Neural cell (in vitro differentiated cells): ENCODE measurements around the gene SPDYE1. TPM values are rescaled to one million over a fixed set of nuclear protein-coding genes. Genes with fewer than 3 reads are reported as not detected.
"Not testable (repeated sequence)": the region's sequence is repeated elsewhere in the genome, so short reads cannot be mapped to it uniquely, and the experiment has no call there.

Experiments used
- H2AFZ ChIP-seq: fragments of 200-600, 300-800 bp; sonication (generic), shearing (Covaris generic); 2 replicates; pipeline ENCODE4 v1.6.0; 2014; ENCODE audit warnings: low read depth, mild to moderate bottlenecking, antibody characterized with exemption, low read length, moderate library complexity
- H3F3A ChIP-seq: fragments of 200-600 bp; shearing (Covaris generic); 2 replicates; pipeline ENCODE4 v1.6.1; 2016; ENCODE audit warnings: mild to moderate bottlenecking, moderate library complexity, mixed read lengths, antibody characterized with exemption, low read length; ENCODE audit not compliant: insufficient read depth, poor library complexity, severe bottlenecking
- H3K27ac ChIP-seq: fragments of 200-600, 300-800 bp; sonication (generic), shearing (Covaris generic); 2 replicates; pipeline ENCODE4 v1.5.1; 2014; ENCODE audit warnings: mild to moderate bottlenecking, low read length, moderate library complexity
- H3K27me3 ChIP-seq: fragments of 300-800, 200-600 bp; sonication (generic), shearing (Covaris generic); 2 replicates; pipeline ENCODE4 v1.6.0; 2014; ENCODE audit warnings: mild to moderate bottlenecking, low read depth, low read length, moderate library complexity; ENCODE audit not compliant: insufficient read depth
- H3K36me3 ChIP-seq: fragments of 300-800, 200-600 bp; sonication (generic), shearing (Covaris generic); 2 replicates; pipeline ENCODE4 v1.5.1; 2014; ENCODE audit warnings: mild to moderate bottlenecking, antibody characterized with exemption, low read length, moderate library complexity; ENCODE audit not compliant: insufficient read depth
- H3K4me2 ChIP-seq: fragments of 300-800, 200-600 bp; sonication (generic), shearing (Covaris generic); 2 replicates; pipeline ENCODE4 v1.6.0; 2014; ENCODE audit warnings: mild to moderate bottlenecking, low read length
- H3K4me3 ChIP-seq: fragments of 300-800, 200-600 bp; sonication (generic), shearing (Covaris generic); 2 replicates; pipeline ENCODE4 v1.5.1; 2014; ENCODE audit warnings: mild to moderate bottlenecking, low read length, moderate library complexity
- H3K79me2 ChIP-seq: fragments of 200-600 bp; shearing (Covaris generic); replicated peaks from 2 replicates; pipeline ENCODE4 v1.6.0; 2014; ENCODE audit warnings: mild to moderate bottlenecking, low read length, moderate library complexity; ENCODE audit not compliant: insufficient read depth
- H3K9ac ChIP-seq: fragments of 300-800, 200-600 bp; sonication (generic), shearing (Covaris generic); 2 replicates; pipeline ENCODE4 v1.6.1; 2016; ENCODE audit warnings: mild to moderate bottlenecking, low read length, mixed read lengths
- H3K9me2 ChIP-seq: fragments of 200-600 bp; shearing (Covaris generic); 2 replicates; pipeline ENCODE4 v1.6.1; 2016; ENCODE audit warnings: mild to moderate bottlenecking, low read length, mixed read lengths; ENCODE audit not compliant: insufficient read depth
- H3K9me3 ChIP-seq: fragments of 200-600, 300-800 bp; sonication (generic), shearing (Covaris generic); 2 replicates; pipeline ENCODE4 v1.6.1; 2016; ENCODE audit warnings: mild to moderate bottlenecking, mixed run types, low read length, moderate library complexity, mixed read lengths
- H4K20me1 ChIP-seq: fragments of 200-600 bp; shearing (Covaris generic); 2 replicates; pipeline ENCODE4 v1.6.1; 2016; ENCODE audit warnings: mild to moderate bottlenecking, mixed run types; ENCODE audit not compliant: insufficient read depth
- polyA plus RNA-seq: library from polyadenylated mRNA; depleted of rRNA; stranded (reverse); fragments of >200 nt; gene quantifications from 2 replicates; pipeline ENCODE4 v1.2.3, GENCODE V29; 2014

SPDYE1 gene
- polyA plus RNA-seq, 1 donor from 2014 or later = not detected

DNA sequence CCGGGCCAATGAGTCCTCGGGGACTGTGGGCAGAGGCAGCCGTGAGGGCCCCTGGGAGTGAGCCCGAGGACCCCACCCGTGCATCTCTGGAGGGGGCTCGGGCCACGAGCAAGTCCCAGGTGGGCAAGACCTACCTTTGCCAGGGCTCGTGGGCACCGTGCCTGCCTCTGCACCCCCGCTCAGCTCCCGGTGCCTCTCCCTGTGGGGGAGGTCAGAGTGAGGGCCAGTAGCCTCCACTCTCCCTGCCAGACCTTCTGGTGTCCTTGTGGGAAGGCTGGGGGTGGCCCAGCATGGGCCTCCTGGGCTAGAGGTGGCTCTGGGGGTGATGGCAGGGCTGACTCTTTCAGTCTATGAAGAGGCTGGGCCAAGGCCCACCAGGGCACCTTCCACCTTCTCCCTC, 31.7 kb downstream of the SPDYE1 start:
- not testable (repeated sequence) for H3K4me3 ChIP-seq, H3K9me2 ChIP-seq, H3F3A ChIP-seq, H3K27me3 ChIP-seq, H3K36me3 ChIP-seq, H3K27ac ChIP-seq, H3K9ac ChIP-seq, H3K9me3 ChIP-seq, H4K20me1 ChIP-seq, H3K79me2 ChIP-seq, H3K4me2 ChIP-seq, H2AFZ ChIP-seq

DNA sequence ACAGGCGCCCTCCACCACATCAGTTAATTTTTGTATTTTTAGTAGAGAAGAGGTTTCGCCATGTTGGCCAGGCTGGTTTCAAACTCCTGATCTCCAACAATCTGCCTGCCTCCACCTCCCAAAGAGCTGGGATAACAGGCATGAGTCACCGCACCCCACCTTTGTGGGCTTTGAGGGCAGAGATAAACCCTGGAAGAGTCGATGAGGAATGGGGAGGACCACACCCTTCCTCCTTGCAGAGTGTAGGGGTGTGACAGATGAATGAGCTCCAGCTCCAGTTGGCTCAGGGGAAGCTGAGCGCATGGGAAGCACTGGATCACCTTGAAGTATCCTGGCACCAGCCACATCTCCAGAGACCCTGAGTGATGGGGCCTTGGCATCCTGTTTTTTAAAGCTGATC, 32.3 kb downstream of the SPDYE1 start:
- not testable (repeated sequence) for H3K9me2 ChIP-seq, H3K9ac ChIP-seq, H3K27ac ChIP-seq, H4K20me1 ChIP-seq, H3K4me3 ChIP-seq, H3K27me3 ChIP-seq, H3K4me2 ChIP-seq, H3K9me3 ChIP-seq, H3F3A ChIP-seq, H3K36me3 ChIP-seq, H3K79me2 ChIP-seq, H2AFZ ChIP-seq

DNA sequence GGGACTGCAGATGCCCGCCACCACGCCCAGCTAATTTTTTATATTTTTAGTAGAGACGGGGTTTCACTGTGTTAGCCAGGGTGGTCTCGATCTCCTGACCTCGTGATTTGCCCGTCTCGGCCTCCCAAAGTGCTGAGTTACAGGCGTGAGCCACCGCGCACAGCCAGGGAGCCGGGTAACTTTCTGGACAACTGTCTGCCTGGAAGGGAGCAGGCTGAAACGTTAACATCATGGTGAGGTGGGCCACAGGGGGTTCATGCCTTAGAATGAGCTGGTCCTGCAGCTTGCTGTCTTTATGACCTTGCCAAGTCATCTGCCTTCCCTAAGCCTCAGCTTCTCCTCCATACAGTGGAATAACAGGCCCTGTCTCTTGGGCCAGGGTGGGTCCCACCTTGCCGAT, 33.6 kb downstream of the SPDYE1 start:
- not testable (repeated sequence) for H3K9me3 ChIP-seq, H3K9ac ChIP-seq, H3K9me2 ChIP-seq, H3F3A ChIP-seq, H3K79me2 ChIP-seq, H3K27me3 ChIP-seq, H3K4me2 ChIP-seq, H3K27ac ChIP-seq, H2AFZ ChIP-seq, H3K36me3 ChIP-seq, H4K20me1 ChIP-seq, H3K4me3 ChIP-seq

DNA sequence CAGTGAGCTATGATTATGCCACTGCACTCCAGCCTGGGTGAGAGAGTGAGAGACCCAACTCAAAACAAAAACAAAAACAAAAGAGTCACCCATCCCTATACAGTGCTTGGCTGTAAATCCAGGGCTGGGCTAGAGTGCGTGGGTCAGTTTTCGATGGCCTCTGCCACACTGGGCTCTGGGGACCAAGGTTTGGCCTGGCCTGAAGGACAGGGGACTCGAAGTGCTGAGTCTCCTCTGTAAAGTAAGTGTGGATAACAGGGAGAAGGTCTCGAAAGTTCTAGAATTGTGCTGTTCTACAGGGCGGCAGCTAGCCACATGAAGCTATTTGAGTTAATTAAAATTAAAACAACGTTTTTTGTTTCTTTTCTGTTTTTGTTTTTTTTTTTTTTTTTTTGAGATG, 34.3 kb downstream of the SPDYE1 start:
- H3K27me3 ChIP-seq, H3K9me3 ChIP-seq, H3K36me3 ChIP-seq, H3K9me2 ChIP-seq, H3K79me2 ChIP-seq, H4K20me1 ChIP-seq, H3K4me3 ChIP-seq, H3K27ac ChIP-seq, H2AFZ ChIP-seq, H3F3A ChIP-seq, H3K9ac ChIP-seq, H3K4me2 ChIP-seq: not testable (repeated sequence)

DNA sequence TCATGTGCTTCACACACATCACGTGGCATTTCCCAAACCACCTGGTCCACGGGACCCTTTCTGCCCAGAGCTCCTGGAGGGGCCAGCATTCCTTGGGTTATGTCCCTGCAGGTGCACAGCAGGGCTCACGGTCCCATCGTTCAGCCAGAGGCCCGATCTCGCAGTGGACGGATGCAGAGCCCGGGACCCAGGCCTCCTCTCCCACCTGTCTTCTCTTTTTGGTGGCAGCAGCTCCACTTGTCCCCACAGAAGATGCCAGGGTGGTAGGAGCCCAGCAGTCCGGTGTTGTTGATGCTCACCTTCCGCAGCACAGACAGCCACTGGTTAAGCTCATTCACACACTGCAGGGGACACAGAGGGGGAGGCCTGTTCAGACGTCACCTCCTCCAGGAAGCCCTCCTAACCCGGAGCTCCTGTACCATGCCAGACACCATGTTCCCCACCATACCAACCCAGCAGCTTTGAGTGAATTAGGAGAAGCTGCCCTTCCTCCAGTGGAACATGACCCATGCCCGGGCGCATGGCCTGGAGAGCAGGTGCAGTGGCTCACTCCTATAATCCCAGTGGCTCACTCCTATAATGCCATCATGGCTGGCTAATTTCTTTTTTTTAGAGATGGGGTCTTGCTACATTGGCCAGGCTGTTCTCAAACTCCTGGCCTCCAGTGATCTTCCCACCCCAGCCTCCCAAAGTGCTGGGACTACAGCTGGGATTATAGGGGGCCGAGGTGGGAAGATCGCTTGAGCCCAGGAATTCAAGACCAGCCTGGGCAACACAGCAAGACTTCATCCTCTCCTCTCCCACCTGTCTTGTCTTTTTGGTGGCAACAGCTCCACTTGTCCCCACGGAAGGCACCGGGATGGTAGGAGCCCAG, 36.5 kb downstream of the SPDYE1 start:
- H3K9ac ChIP-seq, H2AFZ ChIP-seq, H3K9me2 ChIP-seq, H3K9me3 ChIP-seq, H3K27ac ChIP-seq, H3K36me3 ChIP-seq, H4K20me1 ChIP-seq, H3K79me2 ChIP-seq, H3K4me3 ChIP-seq, H3F3A ChIP-seq, H3K27me3 ChIP-seq, H3K4me2 ChIP-seq: not testable (repeated sequence)

DNA sequence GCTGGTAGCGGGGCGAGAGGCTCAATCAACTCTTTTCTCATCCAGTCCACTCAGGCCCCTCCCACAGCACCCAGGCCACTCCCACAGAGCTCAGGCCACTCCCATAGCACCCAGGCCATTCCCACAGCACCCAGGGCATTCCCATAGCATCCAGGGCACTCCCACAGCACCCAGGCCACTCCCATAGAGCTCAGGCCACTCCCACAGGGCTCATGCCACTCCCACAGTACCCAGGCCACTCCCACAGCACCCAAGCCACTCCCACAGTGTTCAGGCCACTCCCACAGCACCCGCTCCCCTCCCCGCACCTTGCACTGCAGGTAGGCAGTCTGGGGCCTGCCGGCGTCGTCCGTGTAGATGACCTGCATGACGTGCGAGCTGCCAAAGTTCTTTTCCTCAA, 38.7 kb downstream of the SPDYE1 start:
- H3K36me3 ChIP-seq, H3K79me2 ChIP-seq, H4K20me1 ChIP-seq, H3F3A ChIP-seq, H3K27me3 ChIP-seq, H2AFZ ChIP-seq, H3K9me2 ChIP-seq, H3K4me3 ChIP-seq, H3K4me2 ChIP-seq, H3K27ac ChIP-seq, H3K9ac ChIP-seq, H3K9me3 ChIP-seq: not testable (repeated sequence)

DNA sequence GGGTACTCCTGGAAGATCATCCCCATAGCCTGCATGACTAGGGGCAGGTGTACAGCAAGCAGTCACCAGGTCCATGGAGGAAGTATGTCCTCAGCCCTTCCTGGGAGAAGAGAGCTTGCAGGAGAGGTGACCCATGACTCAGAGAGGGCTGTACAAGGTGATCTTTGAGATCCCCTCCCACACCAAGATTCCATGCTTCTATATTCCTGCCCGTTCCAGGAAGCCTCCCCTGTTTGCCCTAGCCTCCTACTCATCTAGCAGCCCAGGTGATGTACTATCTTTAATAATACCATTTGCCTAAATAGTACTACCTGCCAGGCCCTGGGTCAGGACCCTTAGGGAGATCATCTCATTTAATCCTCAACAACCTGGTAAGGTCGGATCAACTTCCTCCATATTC, 40.3 kb downstream of the SPDYE1 start:
- H3F3A ChIP-seq, H3K27ac ChIP-seq, H2AFZ ChIP-seq, H3K9me2 ChIP-seq, H3K79me2 ChIP-seq, H3K4me2 ChIP-seq, H3K9ac ChIP-seq, H3K27me3 ChIP-seq, H4K20me1 ChIP-seq, H3K36me3 ChIP-seq, H3K4me3 ChIP-seq, H3K9me3 ChIP-seq: not testable (repeated sequence)

DNA sequence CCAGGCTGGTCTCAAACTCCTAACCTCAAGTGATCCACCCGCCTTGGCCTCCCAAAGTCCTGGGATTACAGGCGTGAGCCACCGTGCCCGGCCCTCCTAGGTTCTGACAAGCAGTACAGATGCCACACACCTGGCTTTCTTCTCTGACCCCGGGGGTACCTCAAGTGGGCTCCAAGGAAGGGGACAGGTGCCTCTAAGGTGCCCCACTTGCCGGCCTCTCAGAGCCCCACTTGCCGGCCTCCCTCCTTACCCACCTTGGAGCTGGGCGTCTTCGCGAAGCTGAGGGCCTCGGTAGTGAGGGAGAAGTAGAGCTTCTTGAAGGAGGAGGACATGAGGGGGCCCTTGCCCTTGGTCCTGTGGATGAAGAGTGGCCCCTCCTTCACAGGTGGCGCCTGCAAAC, 40.9 kb downstream of the SPDYE1 start:
- not testable (repeated sequence) for H3K9ac ChIP-seq, H4K20me1 ChIP-seq, H3K79me2 ChIP-seq, H3K9me3 ChIP-seq, H3K27ac ChIP-seq, H3F3A ChIP-seq, H3K4me3 ChIP-seq, H3K9me2 ChIP-seq, H3K36me3 ChIP-seq, H3K27me3 ChIP-seq, H3K4me2 ChIP-seq, H2AFZ ChIP-seq
